ENCODE data around the gene CENPS.
"Not testable (repeated sequence)": the region's sequence is repeated elsewhere in the genome, so short reads cannot be mapped to it uniquely, and the experiment has no call there.

The CENPS gene

DNA sequence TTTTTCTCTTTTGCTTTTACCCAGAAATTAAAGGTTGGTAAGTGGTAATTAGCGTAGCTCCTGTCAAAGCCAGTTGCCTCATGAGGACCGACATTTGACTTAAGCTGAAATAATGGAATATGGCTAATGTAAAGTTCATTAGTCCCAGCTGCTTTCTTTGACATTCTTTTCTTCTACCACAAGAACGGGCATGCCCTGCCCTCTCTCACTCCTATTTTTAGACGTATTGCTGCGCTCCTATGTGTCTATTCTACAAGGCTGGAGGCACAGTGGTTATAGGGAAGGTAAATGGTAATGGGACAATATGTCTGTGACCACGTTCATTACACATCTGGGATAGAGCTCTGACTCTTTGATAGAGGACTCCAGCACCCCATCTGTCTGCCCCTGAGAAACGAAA is 26.4 kb downstream of the CENPS start:
- no peak for DNase-seq

DNA sequence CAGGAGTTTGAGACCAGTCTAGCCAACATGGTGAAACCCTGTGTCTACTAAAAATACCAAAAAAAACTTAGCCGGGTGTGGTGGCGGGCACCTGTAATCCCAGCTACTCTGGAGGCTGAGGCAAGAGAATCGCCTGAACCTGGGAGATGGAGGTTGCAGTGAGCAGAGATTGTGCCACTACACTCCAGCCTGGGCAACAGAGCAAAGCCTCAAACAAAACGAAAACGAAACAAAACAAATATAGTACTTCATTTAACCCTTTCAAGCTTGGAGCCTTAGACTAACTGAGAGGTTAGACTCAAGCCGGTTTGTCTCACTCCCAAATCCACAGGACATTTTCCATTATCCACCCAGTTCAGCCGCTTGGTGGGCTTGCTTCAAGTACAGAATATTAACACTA is 27.2 kb downstream of the CENPS start:
- not testable (repeated sequence) for DNase-seq

DNA sequence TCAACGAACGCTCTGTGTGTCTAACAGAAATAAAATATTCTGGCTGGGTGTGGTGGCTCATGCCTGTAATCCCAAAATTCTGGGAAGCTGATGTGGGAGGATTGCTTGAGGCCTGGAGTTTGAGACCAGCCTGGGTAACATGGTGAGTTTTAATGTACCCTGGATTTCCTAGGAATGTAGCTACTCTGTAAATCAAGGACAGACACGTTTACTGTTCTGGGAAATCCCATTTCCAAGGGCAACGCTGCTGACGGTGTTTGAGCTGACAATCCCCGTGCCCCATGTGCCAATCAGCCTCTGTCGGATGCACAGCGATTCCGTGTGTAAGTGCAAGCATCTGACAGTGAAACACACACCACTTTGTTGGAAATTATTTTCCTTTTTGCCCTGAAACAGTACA is 27.6 kb downstream of the CENPS start:
- DNase-seq, result no peak

DNA sequence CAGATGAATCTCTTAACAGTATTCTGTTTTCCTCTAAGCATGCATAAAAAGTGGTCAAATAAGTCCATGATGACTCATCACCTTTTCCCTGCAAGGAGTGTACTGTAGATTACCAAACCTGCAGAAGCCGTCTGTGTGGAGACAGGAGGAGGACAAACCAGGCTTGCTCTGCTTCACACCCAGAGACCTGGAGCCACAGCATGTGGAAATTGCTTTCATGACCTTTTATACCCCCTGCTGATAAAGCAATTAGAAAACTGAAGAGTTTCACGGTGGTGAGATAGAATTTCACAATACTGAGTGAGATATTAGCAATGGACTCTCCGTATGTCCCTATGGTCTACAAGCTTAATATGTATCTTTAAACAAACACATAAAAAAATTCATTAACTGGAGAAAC is 29.0 kb downstream of the CENPS start:
- peak; percentile 64 for DNase-seq

GRCh38 chr1:10467078-10467477 is 36.8 kb downstream of the CENPS start:
- no peak for DNase-seq

DNA sequence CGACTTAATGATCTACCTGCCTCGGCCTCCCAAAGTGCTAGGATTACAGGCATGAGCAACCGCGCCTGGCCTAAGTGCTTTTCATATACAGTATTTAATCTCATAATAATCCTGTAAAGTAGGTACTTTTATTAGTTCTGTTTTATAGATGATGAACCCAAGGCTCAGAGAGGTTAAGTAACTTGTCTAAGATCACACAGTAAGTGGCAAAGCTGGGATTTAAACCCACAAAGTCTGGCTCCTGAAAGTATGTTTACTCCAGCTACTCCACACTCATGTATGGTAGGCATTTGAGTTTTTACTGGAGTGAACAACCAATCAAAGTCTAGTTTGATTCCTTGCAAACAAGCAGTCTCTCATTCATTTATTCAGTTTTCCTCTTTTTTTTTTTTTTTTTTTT is 39.8 kb downstream of the CENPS start:
- no peak for DNase-seq

DNA sequence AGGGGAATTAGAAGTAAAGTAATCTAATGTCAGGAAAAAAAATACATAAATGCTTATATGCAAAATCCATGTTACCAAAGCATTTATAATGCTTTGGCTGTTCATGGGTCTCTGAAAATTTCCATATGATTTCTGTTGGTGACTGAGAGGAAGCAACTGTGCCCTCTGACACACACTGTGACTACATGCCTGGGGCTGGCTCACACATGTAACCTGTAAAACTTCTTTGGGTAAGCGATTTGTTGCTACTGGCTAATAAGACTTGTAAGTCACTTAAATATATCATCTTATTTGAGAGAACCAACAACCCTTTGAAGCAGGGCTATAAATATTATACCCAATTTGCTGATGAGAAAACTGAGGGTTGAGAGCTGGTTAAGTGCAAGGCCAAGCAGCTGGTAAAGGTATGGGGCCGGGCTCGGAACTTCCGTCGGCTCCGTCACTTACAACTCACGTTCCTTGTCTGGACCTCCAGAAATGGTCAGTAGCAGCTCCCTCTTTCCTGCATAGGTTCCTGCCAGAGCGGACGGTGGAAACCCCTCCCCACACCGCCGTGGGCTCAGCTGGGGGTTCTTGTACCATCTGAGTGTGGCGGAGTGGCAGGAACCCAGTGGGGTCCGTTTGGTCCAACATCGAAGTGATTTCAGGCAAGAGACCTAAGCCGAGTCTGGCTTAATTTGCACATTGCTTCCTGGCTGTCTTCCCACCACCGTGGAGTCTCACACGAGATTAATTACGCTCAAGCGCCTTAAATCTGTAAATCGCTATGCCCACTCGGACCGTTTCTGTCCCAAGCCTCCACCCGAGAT is 41.4 kb downstream of the CENPS start:
- DNase-seq, result no peak

DNA sequence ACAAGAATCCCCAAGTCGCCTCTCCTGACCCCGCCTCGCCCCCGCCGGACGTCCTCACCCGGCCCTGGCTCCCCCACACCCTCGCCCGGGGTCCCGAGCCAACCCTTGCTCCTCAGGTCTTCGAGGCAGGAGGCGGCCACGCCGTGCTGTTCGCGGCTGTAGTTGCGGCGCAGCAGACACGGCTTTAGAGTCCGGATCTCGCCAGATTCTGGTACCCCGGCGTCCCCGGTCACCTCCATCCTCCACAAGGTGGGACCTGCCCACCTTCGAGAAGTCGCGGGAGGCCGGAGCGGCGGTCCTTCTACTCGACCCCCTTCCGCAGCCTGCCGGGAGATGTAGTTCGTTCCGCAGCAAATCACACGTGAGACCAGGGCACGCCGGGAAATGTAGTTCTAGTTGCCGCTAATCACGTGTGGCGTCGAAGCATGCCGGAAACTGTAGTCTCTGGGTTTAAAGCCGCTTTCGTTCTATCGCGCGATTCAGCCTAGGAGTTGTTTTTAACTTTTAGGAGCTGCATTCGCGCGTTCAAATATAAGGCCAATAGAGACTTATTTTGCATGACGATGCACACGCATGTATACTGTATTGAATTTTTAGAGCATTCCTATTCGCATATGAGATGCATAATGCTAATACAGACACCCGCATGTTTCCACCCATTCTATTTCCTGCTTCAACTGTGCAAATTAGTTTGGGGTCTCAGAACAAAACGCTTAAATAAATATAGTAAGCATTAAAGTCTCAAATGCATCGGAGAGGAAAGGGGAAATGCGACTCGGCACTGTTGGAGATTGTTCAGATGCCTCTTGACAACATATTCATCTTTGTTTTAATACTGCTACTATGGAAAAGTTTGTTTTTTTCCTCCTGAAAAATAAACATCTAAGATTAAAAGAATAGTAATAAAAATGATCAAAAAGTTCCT is 42.2 kb downstream of the CENPS start, which contains the start of gene DFFA:
TSS of gene DFFA (minus strand) at position 310 of the 925 bp plus-strand sequence. CDS start at position 239, 71 bp downstream.
- peak; percentile 78 for DNase-seq

DNA sequence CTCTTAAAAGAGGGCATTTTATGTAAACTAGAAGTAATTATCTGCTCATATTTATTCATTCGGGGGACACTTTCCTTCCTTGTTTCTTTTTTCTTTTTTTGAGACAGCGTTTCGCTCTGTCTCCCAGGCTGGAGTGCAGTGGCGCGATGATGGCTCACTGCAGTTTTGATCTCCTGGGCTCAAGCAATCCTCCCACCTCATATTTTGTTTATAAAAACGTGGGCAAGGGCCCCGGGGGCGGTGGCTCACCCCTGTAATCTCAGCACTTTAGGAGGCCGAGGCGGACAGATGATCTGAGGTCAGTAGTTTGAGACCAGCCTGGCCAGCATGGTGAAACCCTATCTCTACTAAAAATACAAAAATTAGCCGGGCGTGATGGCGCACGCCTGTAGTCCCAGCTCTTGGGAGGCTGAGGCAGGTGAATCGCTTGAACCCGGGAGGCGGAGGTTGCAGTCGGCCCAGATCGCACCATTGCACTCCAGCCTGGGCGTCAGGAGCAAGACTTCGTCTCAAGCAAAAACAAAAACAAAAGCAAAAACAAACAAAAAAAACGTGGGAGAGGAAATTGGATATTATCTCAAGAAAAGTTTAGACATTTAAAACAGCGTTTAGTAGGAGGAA is 43.0 kb downstream of the CENPS start:
- no peak for DNase-seq

DNA sequence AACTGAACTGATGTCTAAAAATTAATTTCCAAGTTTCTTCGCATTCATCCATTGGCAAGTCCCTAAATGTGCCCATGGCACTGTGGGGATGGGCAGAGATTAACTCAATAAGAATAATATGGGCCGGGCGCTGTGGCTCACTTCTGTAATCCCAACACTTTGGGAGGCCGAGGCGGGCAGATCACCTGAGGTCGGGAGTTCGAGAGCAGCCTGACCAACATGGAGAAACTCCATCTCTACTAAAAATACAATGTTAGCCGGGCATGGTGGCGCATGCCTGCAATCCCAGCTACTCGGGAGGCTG is 44.0 kb downstream of the CENPS start:
- DNase-seq, result not testable (repeated sequence)

DNA sequence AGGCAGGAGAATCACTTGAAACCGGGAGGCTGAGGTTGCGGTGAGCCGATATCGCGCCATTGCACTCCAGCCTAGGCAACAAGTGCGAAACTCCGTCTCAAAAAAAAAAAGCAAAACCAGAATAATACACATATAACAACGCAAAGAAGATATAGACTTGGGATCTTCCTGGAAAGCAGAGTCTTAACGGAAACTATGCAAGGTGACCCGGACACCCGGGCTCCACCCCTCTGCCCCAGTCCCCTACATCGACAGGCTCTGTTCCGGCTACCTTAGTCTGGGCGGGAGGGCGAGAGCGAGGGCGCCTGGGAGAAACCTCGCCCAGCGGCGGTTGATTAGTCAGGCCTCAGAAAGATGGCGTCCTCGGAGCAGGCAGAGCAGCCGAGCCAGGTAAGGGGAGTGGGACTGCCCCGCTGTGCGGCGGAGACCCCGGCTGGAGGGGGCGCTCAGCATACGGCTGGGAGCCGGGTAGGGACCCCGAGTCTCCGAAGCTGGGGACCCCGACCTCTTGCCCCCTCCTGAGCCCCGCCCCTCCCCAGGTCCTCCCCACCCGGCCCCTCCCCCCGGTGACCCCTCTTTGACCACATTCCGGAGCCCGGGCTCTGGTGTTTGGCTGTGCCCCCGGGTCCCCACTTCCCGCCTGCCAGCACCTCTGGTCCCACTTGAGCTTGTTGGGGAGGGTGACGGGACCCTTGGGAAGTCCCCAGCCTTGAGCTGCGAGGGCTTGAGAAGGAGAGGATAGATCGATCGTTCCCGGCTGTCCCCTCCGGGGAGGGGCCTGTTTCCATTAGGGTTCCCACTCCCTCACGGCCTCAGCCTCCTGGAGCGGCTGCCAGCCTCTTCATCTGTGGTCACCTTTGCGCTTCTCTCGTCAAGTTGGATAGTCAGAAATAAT is 44.6 kb downstream of the CENPS start, which contains the start of gene PEX14:
TSS of gene PEX14 (plus strand) at position 338 of the 895 bp plus-strand sequence. CDS start at position 355, 17 bp downstream.
- DNase-seq, result peak; percentile 58

DNA sequence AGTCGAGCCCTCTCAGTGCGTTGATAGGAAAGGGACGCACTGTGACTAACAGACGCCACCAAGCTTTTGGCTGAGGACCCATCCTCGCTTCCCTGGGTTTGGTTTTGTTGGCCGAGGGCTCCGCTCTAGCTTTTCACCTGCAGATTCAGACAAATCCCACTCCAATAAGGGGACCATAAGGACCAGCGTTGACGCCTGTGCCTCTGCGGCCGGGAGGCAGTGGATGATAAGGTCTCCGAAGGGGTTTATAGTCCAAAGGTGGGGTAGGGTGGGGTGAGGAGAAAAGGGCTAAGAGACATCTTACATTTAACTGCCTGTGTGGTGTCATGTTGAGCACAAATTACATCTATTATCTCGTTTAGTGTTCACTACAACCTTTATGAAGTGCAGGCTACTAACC is 45.3 kb downstream of the CENPS start:
- DNase-seq, result no peak

DNA sequence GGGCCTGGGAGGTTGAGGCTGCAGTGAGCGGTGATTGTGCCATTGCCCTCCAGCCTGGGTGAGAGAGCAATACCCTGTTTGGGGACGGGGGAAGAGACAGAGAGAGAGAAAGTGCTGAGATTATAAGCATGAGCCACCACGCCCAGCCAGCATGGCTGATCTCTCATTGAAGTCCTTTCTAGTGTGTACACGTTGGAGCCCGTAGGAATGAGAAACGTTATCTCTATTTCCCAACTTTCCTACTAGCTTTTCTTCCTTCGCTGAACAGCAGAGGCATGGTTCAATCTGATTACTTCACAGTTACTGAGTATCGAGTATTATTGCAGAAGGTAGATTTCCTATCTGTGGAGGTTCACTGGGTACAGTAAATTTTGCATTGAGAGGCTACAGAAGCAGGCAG is 49.1 kb downstream of the CENPS start:
- DNase-seq, result no peak

GRCh38 chr1:10480614-10481013 is 50.4 kb downstream of the CENPS start:
- no peak for DNase-seq

GRCh38 chr1:10484521-10484920 is 54.3 kb downstream of the CENPS start:
- no peak for DNase-seq

DNA sequence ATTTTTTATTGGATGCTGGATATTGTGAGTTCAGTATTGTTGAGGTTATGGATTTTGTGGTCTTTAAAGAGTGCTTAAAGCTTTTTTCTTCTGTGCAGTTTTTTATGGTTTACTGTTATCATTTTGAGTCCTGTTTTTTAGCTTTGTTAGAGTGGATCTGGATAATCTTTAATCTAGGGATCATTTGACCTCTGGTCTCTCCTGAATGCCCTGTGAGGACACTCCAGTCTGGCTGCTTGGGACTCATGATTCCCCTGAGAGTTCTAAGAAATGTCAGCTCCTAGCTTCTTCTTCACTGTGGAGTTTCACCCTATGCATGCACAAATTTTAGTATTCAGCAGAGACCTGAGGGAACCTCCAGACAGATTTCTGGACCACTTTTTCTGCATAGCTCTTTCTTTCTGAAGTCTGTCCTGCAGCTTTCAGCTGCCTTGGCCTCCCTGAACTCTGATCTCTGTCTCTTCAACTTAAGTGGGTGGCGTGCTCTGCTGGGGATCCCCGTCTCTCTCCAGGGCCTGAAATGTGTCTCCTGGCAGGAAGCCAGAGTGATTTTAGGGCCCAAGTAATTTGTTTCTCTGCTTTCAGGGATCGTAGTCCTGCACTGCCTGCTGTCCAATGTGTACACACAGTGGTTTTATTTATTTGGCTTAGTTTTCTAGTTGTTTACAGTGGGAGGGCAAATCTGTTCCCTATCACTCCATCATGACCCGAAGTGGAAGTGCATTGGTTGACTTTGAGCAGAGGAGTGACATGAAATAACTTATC is 59.2 kb downstream of the CENPS start:
- no peak for DNase-seq

DNA sequence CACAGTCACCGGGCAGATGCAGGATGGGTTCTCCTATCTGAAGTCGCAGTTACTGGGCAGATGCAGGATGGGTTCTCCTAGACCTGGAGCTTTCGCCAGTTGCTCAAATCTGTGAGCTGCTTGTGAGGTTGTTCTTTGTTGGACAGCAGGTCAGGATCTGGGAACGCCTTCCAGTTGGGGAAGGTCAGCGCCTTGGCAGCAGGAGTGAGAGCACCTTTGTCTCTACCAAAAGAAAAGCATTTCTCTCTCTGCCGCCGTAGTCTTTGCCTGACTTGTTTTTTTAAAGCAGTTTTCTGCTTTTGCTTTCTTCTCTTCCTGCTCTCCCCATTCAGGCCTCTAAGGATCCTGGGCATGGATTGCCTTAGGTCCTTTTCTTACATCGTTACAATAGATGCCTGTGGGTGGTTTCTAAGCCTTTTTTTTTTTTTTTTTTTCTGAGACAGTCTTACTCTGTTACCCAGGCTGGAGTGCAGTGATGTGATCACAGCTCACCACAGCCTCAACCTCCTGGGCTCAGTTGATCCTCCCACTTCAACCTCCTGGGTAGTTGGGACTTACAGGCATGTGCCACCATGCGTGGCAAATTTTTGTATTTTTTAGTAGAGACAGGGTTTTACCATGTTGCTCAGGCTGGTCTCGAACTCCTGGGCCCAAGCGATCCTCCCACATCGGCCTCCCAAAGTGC is 60.2 kb downstream of the CENPS start:
- no peak for DNase-seq

Measured in NCI-H146 (cell line).